Neutrophil (primary cell): Measurements from ENCODE around the gene AKAP12.

Experiments used
- H3K27ac ChIP-seq: fragments of 200-600 bp; sonication (generic); 2 replicates; pipeline ENCODE4 v1.5.1; 2016; ENCODE audit warnings: mild to moderate bottlenecking, moderate library complexity
- H3K27me3 ChIP-seq: fragments of 200-600 bp; sonication (generic); 2 replicates; pipeline ENCODE4 v1.6.0; 2016; ENCODE audit warnings: mild to moderate bottlenecking
- H3K36me3 ChIP-seq: fragments of 200-600 bp; sonication (generic); 2 replicates; pipeline ENCODE4 v1.5.1; 2017
- H3K4me1 ChIP-seq, 2 experiments: fragments of 200-600 bp in 1 of 2; sonication (generic) in 1 of 2; 1 replicate in 1 of 2; 2 replicates in 1 of 2; pipeline versions ENCODE4 v1.5.1 to v1.6.1; 2013 to 2016; ENCODE audit warnings: low read depth in 1 of 2, low read length in 1 of 2, mild to moderate bottlenecking in 1 of 2, moderate library complexity in 1 of 2; ENCODE audit not compliant: control insufficient read depth in 1 of 2, insufficient read depth in 1 of 2
- H3K4me3 ChIP-seq, 2 experiments: fragments of 200-600 bp in 1 of 2; sonication (generic) in 1 of 2; 1 replicate in 1 of 2; 2 replicates in 1 of 2; pipeline ENCODE4 v1.5.1; 2013 to 2016; ENCODE audit warnings: low read depth in 1 of 2, low read length in 1 of 2, mild to moderate bottlenecking in 1 of 2, moderate library complexity in 1 of 2
- H3K9me3 ChIP-seq: fragments of 200-600 bp; sonication (generic); 2 replicates; pipeline ENCODE4 v1.5.1; 2016
- TF ChIP-seq, protein P1 (sequence below): fragments of 200-600 bp; sonication (generic); IDR thresholded peaks from 2 replicates; pipeline ENCODE4 v1.5.1; 2016; ENCODE audit warnings: antibody characterized with exemption

The AKAP12 gene

DNA sequence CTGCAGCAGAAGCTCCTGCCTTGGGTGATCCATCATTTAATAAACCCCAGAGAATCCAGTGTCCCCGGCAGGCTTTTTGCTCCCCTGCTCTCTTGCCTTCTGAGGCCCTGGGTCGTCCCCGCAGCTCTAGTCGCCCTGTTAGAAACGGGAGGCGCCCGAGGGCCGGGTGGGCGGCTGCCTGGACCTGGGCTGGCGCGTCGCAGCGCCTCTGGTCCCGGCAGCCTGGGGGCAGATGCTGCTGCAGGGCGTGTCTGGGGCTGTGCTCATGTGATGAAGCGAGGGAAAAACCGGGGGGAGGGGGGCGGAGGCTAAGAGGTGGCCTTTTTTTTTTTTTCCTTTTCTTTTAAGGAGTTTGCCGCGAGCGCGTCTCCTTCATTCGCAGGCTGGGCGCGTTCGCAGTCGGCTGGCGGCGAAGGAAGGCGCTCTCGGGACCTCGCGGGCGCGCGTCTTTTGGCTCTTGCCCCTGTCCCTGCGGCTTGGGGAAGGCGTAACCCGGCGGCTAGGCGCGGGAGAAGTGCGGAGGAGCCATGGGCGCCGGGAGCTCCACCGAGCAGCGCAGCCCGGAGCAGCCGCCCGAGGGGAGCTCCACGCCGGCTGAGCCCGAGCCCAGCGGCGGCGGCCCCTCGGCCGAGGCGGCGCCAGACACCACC is 394 bp downstream of the AKAP12 start:
- Histone ChIP-seq H3K27ac (no peak overlapping the region), H3K4me3 (no peak overlapping the region), H3K9me3 (no peaks in the 10 kb centered on the region), H3K4me1 (peaks cover 0 to 10% of the 10 kb centered on the region in 2 experiments), H3K36me3 (no peaks in the 10 kb centered on the region), H3K27me3 (peaks cover 99% of the 10 kb centered on the region)
- TF ChIP-seq, protein P1, sequence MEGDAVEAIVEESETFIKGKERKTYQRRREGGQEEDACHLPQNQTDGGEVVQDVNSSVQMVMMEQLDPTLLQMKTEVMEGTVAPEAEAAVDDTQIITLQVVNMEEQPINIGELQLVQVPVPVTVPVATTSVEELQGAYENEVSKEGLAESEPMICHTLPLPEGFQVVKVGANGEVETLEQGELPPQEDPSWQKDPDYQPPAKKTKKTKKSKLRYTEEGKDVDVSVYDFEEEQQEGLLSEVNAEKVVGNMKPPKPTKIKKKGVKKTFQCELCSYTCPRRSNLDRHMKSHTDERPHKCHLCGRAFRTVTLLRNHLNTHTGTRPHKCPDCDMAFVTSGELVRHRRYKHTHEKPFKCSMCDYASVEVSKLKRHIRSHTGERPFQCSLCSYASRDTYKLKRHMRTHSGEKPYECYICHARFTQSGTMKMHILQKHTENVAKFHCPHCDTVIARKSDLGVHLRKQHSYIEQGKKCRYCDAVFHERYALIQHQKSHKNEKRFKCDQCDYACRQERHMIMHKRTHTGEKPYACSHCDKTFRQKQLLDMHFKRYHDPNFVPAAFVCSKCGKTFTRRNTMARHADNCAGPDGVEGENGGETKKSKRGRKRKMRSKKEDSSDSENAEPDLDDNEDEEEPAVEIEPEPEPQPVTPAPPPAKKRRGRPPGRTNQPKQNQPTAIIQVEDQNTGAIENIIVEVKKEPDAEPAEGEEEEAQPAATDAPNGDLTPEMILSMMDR, result no peak

DNA sequence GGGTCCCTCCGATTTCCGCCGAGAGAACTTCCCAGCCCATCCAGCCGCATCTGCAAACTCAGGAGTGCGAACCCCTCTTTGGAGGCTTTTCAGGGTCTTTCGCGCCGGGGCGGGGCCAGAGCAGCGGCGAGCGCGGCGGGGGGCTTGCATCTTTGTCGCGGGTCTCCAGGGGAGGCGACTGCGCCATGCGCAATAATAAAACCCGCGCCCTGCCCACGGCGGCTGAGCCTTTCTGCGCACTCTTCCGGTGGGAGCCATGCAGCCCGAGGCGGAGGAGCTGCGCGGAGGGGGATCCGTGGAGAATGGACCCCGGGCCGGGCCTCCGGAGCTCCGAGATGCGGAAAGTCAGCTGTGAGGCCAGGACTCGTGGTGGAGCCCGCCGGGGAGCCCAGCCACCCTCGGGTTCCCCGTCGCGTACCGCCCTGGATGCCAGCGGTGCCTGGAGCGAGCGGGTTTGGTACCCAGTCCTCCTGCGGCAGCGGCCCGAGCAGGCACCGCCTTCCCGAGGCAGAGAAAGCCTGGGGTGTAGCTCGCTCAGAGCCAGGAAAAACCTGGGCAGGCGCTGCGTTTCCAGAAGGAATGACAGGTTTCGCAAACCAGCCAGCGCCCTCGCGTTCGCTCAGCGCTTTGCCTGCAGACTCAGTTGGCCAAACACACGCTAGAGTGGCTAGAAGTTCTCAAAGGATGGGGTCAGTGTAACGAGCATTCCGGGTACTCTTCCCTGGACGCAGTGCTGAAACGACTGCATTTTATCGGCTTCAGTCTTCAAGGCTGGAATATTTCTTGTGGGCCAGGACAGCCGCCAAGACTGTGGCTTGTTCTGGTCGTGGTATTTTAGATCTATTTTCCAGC is 1.2 kb downstream of the AKAP12 start:
- Histone ChIP-seq H3K4me3 (no peak overlapping the region), H3K27ac (no peak overlapping the region), H3K27me3 (peaks cover 98% of the 10 kb centered on the region), H3K36me3 (no peaks in the 10 kb centered on the region), H3K4me1 (peaks cover 0 to 10% of the 10 kb centered on the region in 2 experiments), H3K9me3 (no peaks in the 10 kb centered on the region)
- TF ChIP-seq, protein P1, result no peak

DNA sequence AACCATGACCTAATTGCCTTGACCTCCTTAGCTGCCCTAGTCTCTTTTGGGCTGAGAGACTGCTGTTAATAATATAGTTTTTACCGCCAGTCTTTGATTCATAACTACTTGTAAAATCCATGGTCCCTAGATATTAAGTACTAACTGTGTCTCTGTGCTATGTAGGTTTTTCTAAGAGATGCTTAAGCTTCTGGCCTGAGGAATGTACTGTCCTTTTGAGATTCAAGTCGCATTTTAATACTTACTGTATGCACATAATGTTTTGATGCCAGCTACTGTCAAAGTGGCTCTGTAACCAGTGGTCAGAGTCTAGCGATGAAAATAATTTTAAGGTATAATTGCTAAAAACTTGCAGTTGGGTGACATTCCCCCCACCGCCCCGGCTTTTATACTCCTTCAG is 2.1 kb downstream of the AKAP12 start:
- Histone ChIP-seq H3K27me3 (peaks cover 98% of the 10 kb centered on the region), H3K4me1 (peaks cover 0 to 10% of the 10 kb centered on the region in 2 experiments), H3K27ac (no peak overlapping the region), H3K9me3 (no peaks in the 10 kb centered on the region), H3K36me3 (no peaks in the 10 kb centered on the region), H3K4me3 (no peak overlapping the region)
- TF ChIP-seq, protein P1, result no peak

DNA sequence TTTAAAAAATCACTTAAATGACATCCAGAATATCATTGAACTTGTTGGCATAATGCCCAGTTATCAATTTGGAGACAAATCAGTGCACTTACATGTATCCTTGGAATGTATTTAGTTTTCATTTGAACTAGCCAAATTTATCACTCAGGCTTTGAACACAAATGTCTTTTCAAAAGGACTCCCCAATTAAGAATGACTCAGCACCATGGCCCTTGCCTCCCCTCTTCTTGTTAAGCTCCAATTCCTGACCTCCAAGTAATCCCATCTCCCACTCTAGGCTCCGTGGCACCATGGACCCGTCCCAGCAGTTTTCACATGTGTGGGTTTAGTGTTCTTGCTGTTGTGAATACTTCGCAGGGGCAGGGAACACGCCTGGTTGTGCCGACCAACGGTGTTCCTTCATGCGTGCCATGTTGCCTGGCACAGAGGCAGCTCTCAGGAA is 2.7 kb downstream of the AKAP12 start:
- peaks cover 96% of the 10 kb centered on the region for H3K27me3 ChIP-seq
- H3K4me1 ChIP-seq, result peaks cover 0 to 10% of the 10 kb centered on the region in 2 experiments
- TF ChIP-seq, protein P1, result no peak
- H3K9me3 ChIP-seq, result no peaks in the 10 kb centered on the region
- no peak overlapping the region for H3K27ac ChIP-seq
- no peaks in the 10 kb centered on the region for H3K36me3 ChIP-seq
- no peak overlapping the region for H3K4me3 ChIP-seq

DNA sequence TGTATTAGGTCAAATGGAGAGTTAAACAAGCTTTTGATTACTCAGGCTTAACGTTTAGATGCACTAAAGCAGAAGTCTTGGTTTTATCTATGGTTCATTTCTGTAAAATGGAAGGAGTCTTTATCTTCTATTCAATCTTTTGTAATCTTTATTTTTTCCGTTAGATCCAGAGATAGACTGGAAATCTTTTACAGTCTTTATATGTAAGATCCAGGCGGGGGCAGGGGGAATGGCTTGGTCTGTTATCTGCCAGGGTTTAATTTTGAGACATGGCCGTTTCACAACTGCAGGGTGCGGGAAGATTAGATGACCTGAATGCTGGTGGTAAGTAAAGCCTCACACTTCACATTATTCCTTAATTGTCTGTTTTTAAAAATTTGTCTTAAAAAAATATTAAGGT is 3.7 kb downstream of the AKAP12 start:
- TF ChIP-seq, protein P1, result no peak
- no peak overlapping the region for H3K27ac ChIP-seq
- H3K27me3 ChIP-seq, result peaks cover 96% of the 10 kb centered on the region
- peaks cover 0 to 10% of the 10 kb centered on the region in 2 experiments for H3K4me1 ChIP-seq
- no peaks in the 10 kb centered on the region for H3K36me3 ChIP-seq
- H3K9me3 ChIP-seq, result no peaks in the 10 kb centered on the region
- H3K4me3 ChIP-seq, result no peak overlapping the region
